ENCODE data around the gene BTF3L4. TPM values are rescaled to one million over a fixed set of nuclear protein-coding genes. Genes with fewer than 3 reads are reported as not detected.
A peak's percentile ranks its signal among the peaks of the same experiment; 100 is the strongest.

The BTF3L4 gene
- polyA plus RNA-seq, 1 experiment, result 86.6 TPM

DNA sequence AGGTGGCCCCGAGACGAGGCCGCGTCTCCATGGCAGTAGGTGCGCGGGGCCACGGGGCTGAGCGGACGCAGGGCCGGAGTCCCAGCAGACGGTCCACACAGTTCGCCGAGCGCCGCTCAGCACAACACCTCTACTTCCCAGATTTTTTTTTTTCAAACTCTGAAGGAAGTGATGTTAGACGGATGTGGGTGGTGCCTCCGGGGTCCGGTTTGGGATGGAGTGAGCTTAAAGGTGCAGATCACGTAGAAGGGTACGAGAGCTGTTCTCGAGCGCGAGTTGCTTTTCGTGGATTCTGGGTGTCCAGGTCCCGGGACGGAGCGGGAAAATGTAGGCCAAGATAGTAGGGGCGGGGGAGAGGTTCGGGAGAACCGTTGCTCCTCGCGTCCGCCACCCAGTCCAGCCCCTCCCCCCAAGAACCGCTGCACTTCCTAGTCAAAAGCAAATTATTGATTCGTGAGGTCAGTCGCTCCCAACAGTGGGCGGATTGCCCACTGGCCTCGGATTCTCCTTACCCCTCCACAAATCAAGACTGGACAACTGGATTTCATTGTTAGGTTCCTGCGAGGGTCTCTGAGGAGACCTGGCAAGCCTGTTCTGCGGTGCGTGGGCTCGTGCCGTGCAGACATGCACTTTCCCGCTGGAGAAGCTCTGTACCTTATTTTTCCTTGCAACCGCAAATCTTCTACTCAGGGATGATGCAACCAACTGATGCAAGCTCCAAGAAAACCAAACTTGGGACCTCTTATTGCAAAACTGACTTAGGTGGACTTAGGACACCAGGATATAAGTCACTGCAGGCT is 829 bp upstream of the BTF3L4 start, which contains the start of gene TXNDC12:
Gene TXNDC12, minus strand, starts transcription at position 126 of the 800 bp plus-strand sequence. Its CDS starts 95 bp downstream, at position 31.
- H3K27me3 ChIP-seq (ENCODE audit: control insufficient read depth, insufficient read depth, low read length), result no peaks in the 10 kb centered on the region
- DNase-seq (ENCODE audit: low read depth, low spot score), result peak; percentile 75
- no peaks in the 10 kb centered on the region; the same call in 1 of the 2 replicates for H3K9me3 ChIP-seq (ENCODE audit: control insufficient read depth, insufficient read depth, low read length)
- no peak for TF ChIP-seq CTCF (IDR thresholded peaks at IDR 0.05; ENCODE audit: low read depth, low read length)
- peak within 1 kb of the TSS; percentile 90 for H3K4me3 ChIP-seq (ENCODE audit: low read depth, low read length)
- H3K27ac ChIP-seq (ENCODE audit: low read depth, low read length), result peak within 1 kb of the TSS; percentile 97
- POLR2A ChIA-PET, result interaction anchor here (0.5 to 1.6 kb wide), 10 partner anchors 17 to 862 kb away, joined by 3 to 12 read pairs (median 4); partner anchors contain the start of genes KTI12 and ZYG11B
- CTCF ChIA-PET, result interaction anchor here (0.6 kb wide), 1 partner anchor 25 kb away, joined by 5 read pairs; no protein-coding TSS in a partner anchor

- ChIA-PET POLR2A (interaction anchor here (1.1 to 1.6 kb wide), 3 partner anchors 17 to 37 kb away, joined by 3 to 9 read pairs (median 6); partner anchors contain the start of gene KTI12), CTCF (no interaction called here)
- peak overlapping the region; percentile 90 for H3K4me3 ChIP-seq (ENCODE audit: low read depth, low read length)
- no peaks in the 10 kb centered on the region; the same call in 1 of the 2 replicates for H3K9me3 ChIP-seq (ENCODE audit: control insufficient read depth, insufficient read depth, low read length)
- DNase-seq (ENCODE audit: low read depth, low spot score), result no peak
- no peak for TF ChIP-seq CTCF (IDR thresholded peaks at IDR 0.05; ENCODE audit: low read depth, low read length)
- peak overlapping the region; percentile 97 for H3K27ac ChIP-seq (ENCODE audit: low read depth, low read length)
- no peaks in the 10 kb centered on the region for H3K27me3 ChIP-seq (ENCODE audit: control insufficient read depth, insufficient read depth, low read length)
These were observed 281 bp upstream of the BTF3L4 start for GRCh38 chr1:52055866-52056162.

GRCh38 chr1:52056937-52057231 is 789 bp downstream of the BTF3L4 start:
- DNase-seq (ENCODE audit: low read depth, low spot score), result no peak
- ChIA-PET CTCF (interaction anchor here (1.1 kb wide), 1 partner anchor 292 kb away, joined by 4 read pairs; no protein-coding TSS in a partner anchor), POLR2A (no interaction called here)
- peak overlapping the region; percentile 59 for H3K27ac ChIP-seq (ENCODE audit: low read depth, low read length)
- H3K9me3 ChIP-seq (ENCODE audit: control insufficient read depth, insufficient read depth, low read length), result no peaks in the 10 kb centered on the region; the same call in 1 of the 2 replicates
- TF ChIP-seq CTCF (IDR thresholded peaks at IDR 0.05; ENCODE audit: low read depth, low read length), result no peak
- H3K4me3 ChIP-seq (ENCODE audit: low read depth, low read length), result peak overlapping the region; percentile 90
- no peaks in the 10 kb centered on the region for H3K27me3 ChIP-seq (ENCODE audit: control insufficient read depth, insufficient read depth, low read length)

- CTCF ChIA-PET, result interaction anchor here (1.1 kb wide), 1 partner anchor 291 kb away, joined by 4 read pairs; no protein-coding TSS in a partner anchor
- POLR2A ChIA-PET, result no interaction called here
- no peak for DNase-seq (ENCODE audit: low read depth, low spot score)
- Histone ChIP-seq H3K27me3 (ENCODE audit: control insufficient read depth, insufficient read depth, low read length) (no peaks in the 10 kb centered on the region), H3K9me3 (ENCODE audit: control insufficient read depth, insufficient read depth, low read length) (no peaks in the 10 kb centered on the region; the same call in 1 of the 2 replicates), H3K4me3 (ENCODE audit: low read depth, low read length) (peak overlapping the region; percentile 90), H3K27ac (ENCODE audit: low read depth, low read length) (no peak overlapping the region)
- no peak for TF ChIP-seq CTCF (IDR thresholded peaks at IDR 0.05; ENCODE audit: low read depth, low read length)
These were observed 1.2 kb downstream of the BTF3L4 start for GRCh38 chr1:52057255-52057654.

DNA sequence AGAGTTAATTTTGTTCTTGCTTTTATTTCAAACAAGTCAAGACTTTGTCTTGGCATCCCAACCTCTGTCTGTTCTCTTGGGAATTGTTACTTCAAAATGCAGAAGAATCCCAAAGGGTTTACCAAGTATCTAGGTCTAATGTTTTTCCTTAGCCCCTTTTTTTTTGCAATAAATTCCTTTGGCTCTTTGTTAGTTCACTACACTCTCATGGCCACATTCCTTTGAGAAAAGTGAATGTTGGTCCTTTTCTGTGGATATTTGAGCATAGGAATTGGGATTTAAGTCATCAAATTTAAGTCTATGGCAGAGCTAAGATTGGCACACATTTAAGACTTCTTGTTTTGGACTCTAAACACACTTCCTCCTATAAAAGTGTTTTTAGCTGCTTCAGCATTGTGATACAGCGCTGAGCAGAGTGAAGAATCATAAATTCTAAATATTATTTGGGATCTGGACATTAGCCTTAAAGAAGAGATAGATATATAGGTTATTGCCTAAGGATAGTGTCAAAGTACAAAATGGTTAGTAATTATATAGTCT is 1.9 kb downstream of the BTF3L4 start:
- peak overlapping the region; percentile 90; the same call in 1 of the 2 replicates for H3K4me3 ChIP-seq (ENCODE audit: low read depth, low read length)
- no peak for DNase-seq (ENCODE audit: low read depth, low spot score)

More for the DNA sequence above, 1.9 kb downstream of the BTF3L4 start:
- POLR2A ChIA-PET, result no interaction called here
- H3K9me3 ChIP-seq (ENCODE audit: control insufficient read depth, insufficient read depth, low read length), result no peaks in the 10 kb centered on the region; the same call in 1 of the 2 replicates
- no peaks in the 10 kb centered on the region for H3K27me3 ChIP-seq (ENCODE audit: control insufficient read depth, insufficient read depth, low read length)
- H3K27ac ChIP-seq (ENCODE audit: low read depth, low read length), result no peak overlapping the region
- CTCF ChIA-PET, result interaction anchor here (1.1 kb wide), 1 partner anchor 290 kb away, joined by 4 read pairs; no protein-coding TSS in a partner anchor
- no peak for TF ChIP-seq CTCF (IDR thresholded peaks at IDR 0.05; ENCODE audit: low read depth, low read length)

Data from AG04450 (cell line).